Subcutaneous abdominal adipose tissue (tissue), 5 donors: ENCODE results near the gene YES1.

ENCODE experiments used
- H3K27ac ChIP-seq: one replicate; pipeline ENCODE4 v1.7.0; 2013; ENCODE audit warnings: low read depth, mild to moderate bottlenecking, inconsistent platforms, low read length, moderate library complexity
- H3K27me3 ChIP-seq, 5 donors: one replicate each; pipeline ENCODE4 v1.7.0; 2013; ENCODE audit warnings: low read length in 5 of 5, inconsistent platforms in 1 of 5; ENCODE audit not compliant: control insufficient read depth in 5 of 5, insufficient read depth in 4 of 5
- H3K36me3 ChIP-seq, 5 donors: one replicate each; pipeline ENCODE4 v1.7.0; 2013; ENCODE audit warnings: low read length in 5 of 5; ENCODE audit not compliant: control insufficient read depth in 5 of 5, insufficient read depth in 5 of 5
- H3K4me1 ChIP-seq, 5 donors: one replicate each; pipeline ENCODE4 v1.7.0; 2013; ENCODE audit warnings: low read length in 5 of 5, mild to moderate bottlenecking in 3 of 5, moderate library complexity in 1 of 5; ENCODE audit not compliant: control insufficient read depth in 5 of 5, insufficient read depth in 5 of 5
- H3K4me3 ChIP-seq, 5 donors: one replicate each; pipeline ENCODE4 v1.7.0; 2013; ENCODE audit warnings: low read length in 5 of 5, low read depth in 1 of 5
- H3K9ac ChIP-seq, 5 donors: one replicate each; pipeline ENCODE4 v1.7.0; 2013; ENCODE audit warnings: low read length in 5 of 5, mild to moderate bottlenecking in 4 of 5, moderate library complexity in 3 of 5
- H3K9me3 ChIP-seq, 5 donors: one replicate each; pipeline ENCODE4 v1.7.0; 2013; ENCODE audit warnings: low read length in 5 of 5; ENCODE audit not compliant: control insufficient read depth in 5 of 5
- donor health status: healthy.
- donor health status: healthy.
- donor health status: healthy.
- donor health status: healthy.
- donor health status: healthy.

Gene YES1

GRCh38 chr18:840023-840408, 28.0 kb upstream of the YES1 start:
- Histone ChIP-seq H3K9me3 (no peaks in the 10 kb centered on the region), H3K4me3 (no peak overlapping the region), H3K4me1 (peaks cover 0 to 5% (median 5%) of the 10 kb centered on the region in 5 donors), H3K36me3 (no peaks in the 10 kb centered on the region), H3K27me3 (no peaks in the 10 kb centered on the region), H3K9ac (no peak overlapping the region), H3K27ac (no peak overlapping the region)

- H3K4me3 ChIP-seq: no peak overlapping the region
- H3K9ac ChIP-seq: no peak overlapping the region
- H3K36me3 ChIP-seq: no peaks in the 10 kb centered on the region
- peaks cover 0 to 5% (median 5%) of the 10 kb centered on the region in 5 donors for H3K4me1 ChIP-seq
- no peaks in the 10 kb centered on the region for H3K27me3 ChIP-seq
- no peak overlapping the region for H3K27ac ChIP-seq
- no peaks in the 10 kb centered on the region for H3K9me3 ChIP-seq
Measured at GRCh38 chr18:839224-840022, 27.4 kb upstream of the YES1 start.

GRCh38 chr18:837922-838321, 25.9 kb upstream of the YES1 start:
- no peak overlapping the region for H3K27ac ChIP-seq

GRCh38 chr18:834082-834720, 22.2 kb upstream of the YES1 start:
- H3K4me1 ChIP-seq: peaks cover 0 to 17% (median 10%) of the 10 kb centered on the region in 5 donors
- H3K4me3 ChIP-seq: no peak overlapping the region
- H3K36me3 ChIP-seq: no peaks in the 10 kb centered on the region
- no peak overlapping the region for H3K27ac ChIP-seq
- H3K27me3 ChIP-seq: peaks cover 0 to 4% (median 3%) of the 10 kb centered on the region in 5 donors
- H3K9me3 ChIP-seq: no peaks in the 10 kb centered on the region
- no peak overlapping the region for H3K9ac ChIP-seq

More at GRCh38 chr18:837922-838321, 25.9 kb upstream of the YES1 start:
- Histone ChIP-seq H3K9me3 (no peaks in the 10 kb centered on the region), H3K4me3 (no peak overlapping the region), H3K9ac (no peak overlapping the region), H3K27me3 (no peaks in the 10 kb centered on the region), H3K36me3 (no peaks in the 10 kb centered on the region), H3K4me1 (peaks cover 0 to 5% (median 5%) of the 10 kb centered on the region in 5 donors)

- Histone ChIP-seq H3K4me1 (peaks cover 0 to 15% (median 8%) of the 10 kb centered on the region in 5 donors), H3K27ac (no peak overlapping the region), H3K36me3 (no peaks in the 10 kb centered on the region), H3K9me3 (no peaks in the 10 kb centered on the region), H3K4me3 (no peak overlapping the region), H3K27me3 (peaks cover 0 to 4% (median 3%) of the 10 kb centered on the region in 5 donors), H3K9ac (no peak overlapping the region)
Measured at GRCh38 chr18:833197-833596, 21.2 kb upstream of the YES1 start.

- Histone ChIP-seq H3K4me3 (no peak overlapping the region), H3K36me3 (no peaks in the 10 kb centered on the region), H3K9ac (no peak overlapping the region), H3K27ac (no peak overlapping the region), H3K27me3 (peaks cover 0 to 4% (median 3%) of the 10 kb centered on the region in 5 donors), H3K4me1 (peaks cover 0 to 15% (median 8%) of the 10 kb centered on the region in 5 donors), H3K9me3 (no peaks in the 10 kb centered on the region)
Measured at GRCh38 chr18:832085-832681, 20.1 kb upstream of the YES1 start.

GRCh38 chr18:830315-830901, 18.4 kb upstream of the YES1 start:
- no peaks in the 10 kb centered on the region for H3K9me3 ChIP-seq

GRCh38 chr18:829432-829831, 17.4 kb upstream of the YES1 start:
- Histone ChIP-seq H3K27me3 (peaks cover 0 to 4% (median 3%) of the 10 kb centered on the region in 5 donors), H3K4me1 (peaks cover 0 to 15% (median 8%) of the 10 kb centered on the region in 5 donors), H3K4me3 (no peak overlapping the region), H3K27ac (no peak overlapping the region), H3K36me3 (no peaks in the 10 kb centered on the region), H3K9ac (no peak overlapping the region), H3K9me3 (no peaks in the 10 kb centered on the region)

More at GRCh38 chr18:830315-830901, 18.4 kb upstream of the YES1 start:
- H3K4me1 ChIP-seq: peaks cover 0 to 15% (median 8%) of the 10 kb centered on the region in 5 donors
- H3K9ac ChIP-seq: no peak overlapping the region
- peak overlapping the region; percentile 75 for H3K27ac ChIP-seq
- H3K36me3 ChIP-seq: no peaks in the 10 kb centered on the region
- peaks cover 0 to 4% (median 3%) of the 10 kb centered on the region in 5 donors for H3K27me3 ChIP-seq
- H3K4me3 ChIP-seq: no peak overlapping the region

- Histone ChIP-seq H3K9me3 (no peaks in the 10 kb centered on the region), H3K27me3 (peaks cover 0 to 4% (median 3%) of the 10 kb centered on the region in 5 donors), H3K9ac (no peak overlapping the region), H3K36me3 (no peaks in the 10 kb centered on the region), H3K27ac (no peak overlapping the region), H3K4me1 (peaks cover 0 to 12% (median 8%) of the 10 kb centered on the region in 5 donors), H3K4me3 (no peak overlapping the region)
Measured at GRCh38 chr18:827093-827677, 15.1 kb upstream of the YES1 start.
